GM21619 (cell line): ENCODE data around the gene SYNE3.

Source experiments
- ATAC-seq: cut with Tn5 transposase; IDR thresholded peaks from one replicate; pipeline ENCODE4 v1.9.1; 2021; ENCODE audit not compliant: unreplicated experiment

Gene SYNE3

DNA sequence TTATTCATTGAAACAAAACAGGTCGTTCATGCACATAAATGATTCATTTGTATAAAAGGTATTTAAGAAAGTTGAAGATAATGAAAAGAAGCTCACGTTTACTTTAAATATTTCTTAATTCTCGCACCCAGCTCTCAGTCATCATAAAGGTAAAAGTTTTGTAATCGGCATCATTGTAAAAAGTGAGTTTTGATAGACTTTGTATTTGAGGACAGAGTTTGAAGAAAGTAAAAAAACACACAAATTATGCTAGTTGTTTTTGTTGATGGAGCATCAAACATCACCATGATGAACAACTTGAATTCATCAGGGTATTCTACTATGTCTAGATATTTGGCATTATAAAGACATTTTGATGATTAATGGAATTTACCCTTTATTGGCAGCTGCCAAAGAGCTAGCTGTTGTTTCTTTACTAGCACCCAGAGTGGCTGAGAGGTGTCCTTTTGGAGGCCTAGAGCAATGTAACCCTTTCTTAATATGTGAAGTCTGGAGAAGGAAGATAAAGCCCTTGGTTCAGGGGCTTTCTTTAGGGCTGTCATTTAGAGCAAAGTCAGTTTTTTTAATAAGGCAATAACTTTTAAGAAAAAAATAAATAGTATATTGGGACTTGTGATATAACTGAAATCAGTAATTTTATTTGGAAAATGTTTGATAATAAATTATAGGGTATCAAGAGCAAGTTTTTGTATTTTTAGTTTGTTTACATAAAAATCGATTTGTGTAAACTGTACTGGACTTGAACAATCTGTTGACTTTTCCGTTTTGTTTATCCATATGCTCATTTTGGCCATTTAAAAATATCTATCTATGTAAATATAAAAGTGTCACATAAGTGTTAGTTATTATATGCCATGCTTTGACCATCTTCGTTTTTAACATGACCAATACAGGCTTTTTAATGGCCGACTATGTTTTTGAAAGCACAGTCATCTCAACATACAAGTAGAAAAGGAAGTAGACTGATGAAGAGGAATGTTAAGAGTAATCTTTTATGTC lies 25.8 kb upstream of the SYNE3 start:
- ATAC-seq = no peak

DNA sequence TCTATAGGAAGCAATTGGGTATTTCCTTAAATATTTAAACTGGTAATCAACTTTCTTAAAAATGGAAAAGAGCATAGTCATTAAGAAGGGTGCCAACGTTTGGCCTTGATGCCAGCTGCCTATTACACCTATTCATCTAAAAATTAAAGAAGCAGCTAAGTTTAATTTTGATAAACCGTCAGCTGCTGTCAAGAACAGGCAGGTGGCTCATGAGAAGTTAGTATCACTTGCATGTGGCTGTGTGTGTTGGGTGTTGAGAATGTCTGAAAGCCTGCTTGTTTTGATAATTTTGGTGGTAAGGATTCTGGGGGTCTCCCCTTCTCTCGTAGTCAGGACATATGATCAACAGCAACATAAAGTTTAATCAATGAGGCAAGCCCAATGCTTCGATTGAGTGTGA lies 24.9 kb upstream of the SYNE3 start:
- no peak for ATAC-seq

DNA sequence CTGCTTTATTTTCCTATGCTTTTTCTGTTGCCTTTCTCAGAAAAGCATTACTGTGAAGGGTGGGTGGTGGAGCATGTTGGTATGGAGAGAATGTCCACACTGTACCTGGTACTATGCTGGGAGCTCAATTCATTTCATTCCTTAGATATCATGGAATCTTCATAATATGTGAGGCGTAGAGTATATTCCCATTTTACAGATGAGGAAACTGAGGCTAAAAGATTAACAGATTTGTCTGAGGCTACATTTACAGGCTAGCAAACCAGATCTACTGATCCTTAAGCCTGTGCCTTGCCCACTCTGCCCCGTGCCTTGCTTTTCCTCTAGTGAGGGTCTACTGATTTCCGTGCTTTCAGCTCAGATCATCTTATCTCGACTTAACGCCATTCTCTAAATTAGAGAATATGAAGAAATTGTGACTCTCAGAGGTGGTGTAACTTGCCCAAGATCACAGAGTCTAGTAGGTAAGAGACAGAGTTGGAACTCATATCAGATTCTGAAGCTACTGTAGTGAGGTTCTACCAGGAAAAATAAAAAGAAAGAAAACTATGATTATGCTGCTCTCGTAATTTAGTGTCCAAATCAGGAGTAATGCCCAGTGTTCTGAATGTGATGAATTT lies 23.9 kb upstream of the SYNE3 start:
- ATAC-seq = no peak

DNA sequence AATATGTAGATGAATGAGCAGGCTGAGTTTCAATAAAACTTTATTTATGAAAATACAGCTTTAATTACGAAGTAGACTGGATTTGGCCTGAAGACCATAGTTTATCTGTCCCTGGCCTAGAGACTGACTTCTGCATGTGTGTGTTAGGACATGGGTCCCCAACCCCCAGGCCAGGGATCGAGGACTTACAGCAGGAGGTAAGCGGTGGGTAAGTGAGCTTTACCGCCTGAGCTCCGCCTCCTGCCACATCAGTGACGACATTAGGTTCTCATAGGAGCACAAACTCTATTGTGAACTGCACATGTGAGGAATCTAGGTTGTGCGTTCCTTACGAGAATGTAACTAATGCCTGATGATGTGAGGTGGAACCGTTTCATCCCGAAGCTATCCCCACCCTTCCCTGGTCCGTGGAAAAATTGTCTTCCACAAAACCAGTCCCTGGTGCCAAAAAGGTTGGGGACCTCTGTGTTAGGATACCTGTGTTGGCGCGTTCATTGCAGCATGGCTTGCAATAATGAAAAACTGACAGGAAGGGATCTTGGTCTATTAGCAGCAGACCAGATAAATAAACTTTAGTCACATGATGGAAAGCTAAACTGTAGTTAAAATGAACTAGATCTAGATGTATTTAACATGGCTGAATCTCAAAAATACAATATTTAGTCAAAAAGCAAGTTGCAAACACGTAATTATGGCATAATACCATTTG lies 22.5 kb upstream of the SYNE3 start:
- no peak for ATAC-seq

DNA sequence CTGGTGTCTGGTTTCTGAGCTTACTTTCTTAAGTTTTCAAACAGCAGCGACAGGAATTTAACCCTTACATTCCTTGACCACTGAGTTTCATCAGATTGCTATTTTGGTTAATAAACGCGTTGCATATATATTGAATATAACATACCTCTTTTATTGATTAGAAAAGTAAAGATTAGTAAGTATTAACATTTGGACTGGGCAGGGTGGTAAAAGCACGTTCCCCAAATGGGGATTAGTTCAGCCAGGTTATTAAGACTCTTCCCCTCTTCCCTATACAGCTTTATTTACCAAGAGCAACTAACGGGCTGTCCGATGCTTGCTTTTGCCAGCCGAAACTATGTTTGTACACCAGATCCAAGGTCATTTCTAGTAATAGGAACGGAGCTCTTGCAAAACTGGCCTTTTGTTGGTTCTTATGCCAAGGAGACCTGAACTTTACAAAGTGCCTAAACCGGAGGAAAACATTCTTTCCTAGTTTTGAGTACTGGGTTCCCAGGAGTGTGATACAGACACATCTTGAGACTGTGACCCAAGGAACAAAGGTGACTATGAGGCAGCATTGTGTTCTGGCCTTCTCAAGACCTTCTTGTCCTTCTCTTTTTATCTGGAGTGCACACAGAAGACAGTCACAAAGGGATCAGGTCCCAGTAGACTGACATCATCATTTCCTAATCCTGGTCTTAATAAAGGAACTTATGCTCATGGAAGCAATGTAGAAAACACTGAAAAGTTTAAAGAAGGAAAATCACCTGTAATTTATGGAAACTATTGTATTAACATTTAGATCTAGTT lies 21.0 kb upstream of the SYNE3 start:
- no peak for ATAC-seq

GRCh38 chr14:95536671-95537070 lies 20.2 kb upstream of the SYNE3 start:
- no peak for ATAC-seq

- ATAC-seq = no peak
These were observed 19.7 kb upstream of the SYNE3 start for GRCh38 chr14:95536036-95536593.

DNA sequence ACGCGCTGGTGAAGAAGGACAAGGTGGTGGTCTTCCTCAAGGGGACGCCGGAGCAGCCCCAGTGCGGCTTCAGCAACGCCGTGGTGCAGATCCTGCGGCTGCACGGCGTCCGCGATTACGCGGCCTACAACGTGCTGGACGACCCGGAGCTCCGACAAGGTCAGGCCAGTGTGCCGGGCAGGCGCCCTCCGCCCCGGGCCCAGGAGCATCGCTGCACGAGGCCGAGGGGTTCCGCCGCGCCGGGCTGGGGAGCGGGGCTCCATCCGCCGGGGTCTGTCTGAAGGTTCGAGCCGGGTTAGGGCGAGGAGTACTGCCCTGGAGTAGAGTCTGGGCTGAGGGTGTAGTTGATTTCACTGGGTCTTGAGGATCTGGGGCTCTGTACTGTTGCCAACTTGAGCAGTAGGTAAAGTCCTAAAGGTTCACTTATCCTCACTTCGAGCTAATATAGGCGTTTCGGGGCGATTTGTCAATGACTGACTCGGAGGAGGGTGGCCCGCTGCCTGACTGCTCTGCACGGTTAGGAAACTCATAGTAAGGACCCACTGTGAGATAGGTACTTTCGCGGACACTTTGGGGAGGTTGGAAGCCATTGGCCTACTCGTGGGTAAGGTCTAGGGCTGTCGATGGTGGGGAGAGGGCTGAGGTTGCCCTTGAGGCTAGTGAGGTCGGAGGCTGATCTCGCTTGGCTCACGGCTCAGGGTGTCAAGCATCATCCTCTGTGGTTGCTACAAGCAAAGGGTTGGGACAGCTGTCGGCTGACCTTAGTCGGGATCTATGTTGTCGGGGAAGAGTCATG lies 19.0 kb upstream of the SYNE3 start:
- ATAC-seq = peak; percentile 0

- peak; percentile 90 for ATAC-seq
These were observed 18.1 kb upstream of the SYNE3 start, which contains the start of gene GLRX5 for GRCh38 chr14:95534299-95535225. GLRX5 (plus strand) TSS chr14:95535050; CDS start chr14:95535090, 40 bp downstream.

GRCh38 chr14:95533822-95534221 lies 17.4 kb upstream of the SYNE3 start:
- ATAC-seq = no peak

DNA sequence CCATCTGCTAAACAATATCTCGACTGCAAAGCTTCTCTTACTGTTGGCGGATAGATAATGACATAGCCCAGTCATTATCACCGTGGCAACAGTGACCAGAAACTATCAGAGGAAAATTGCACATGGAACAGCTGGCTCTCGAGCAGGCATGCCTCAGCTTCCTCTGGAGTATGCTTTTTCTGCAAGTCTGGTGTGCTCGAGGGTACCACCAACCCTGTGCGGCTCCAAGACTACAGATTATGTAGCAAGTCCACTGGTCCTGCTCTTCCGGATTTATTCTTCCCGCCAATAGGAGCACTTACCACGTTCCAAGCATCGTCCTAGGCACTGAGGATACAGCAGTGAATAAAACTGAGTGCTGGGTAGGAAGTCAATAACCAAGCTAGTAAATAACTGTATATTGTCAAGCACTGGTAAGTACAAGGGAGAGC lies 17.0 kb upstream of the SYNE3 start:
- ATAC-seq = no peak

- ATAC-seq = no peak
These were observed 15.5 kb upstream of the SYNE3 start for GRCh38 chr14:95531969-95532368.

DNA sequence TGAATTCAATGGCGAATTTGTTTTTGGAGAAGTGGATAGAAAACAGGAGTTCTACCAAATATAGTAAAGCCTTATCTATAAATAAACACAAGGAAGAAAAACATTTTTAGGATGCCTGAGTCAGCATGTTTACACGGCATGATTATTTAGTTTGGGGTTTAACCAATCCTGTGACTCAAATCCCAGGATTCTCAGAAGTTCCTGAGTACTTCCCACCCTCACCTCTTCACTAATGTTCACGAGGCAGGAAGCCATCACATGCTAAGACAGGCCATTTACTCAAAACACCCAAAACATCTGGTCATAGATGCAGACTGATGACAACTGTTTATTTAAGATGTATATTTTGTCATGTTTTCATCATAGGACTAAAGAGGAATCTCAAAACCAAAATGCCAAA lies 15.0 kb upstream of the SYNE3 start:
- no peak for ATAC-seq

DNA sequence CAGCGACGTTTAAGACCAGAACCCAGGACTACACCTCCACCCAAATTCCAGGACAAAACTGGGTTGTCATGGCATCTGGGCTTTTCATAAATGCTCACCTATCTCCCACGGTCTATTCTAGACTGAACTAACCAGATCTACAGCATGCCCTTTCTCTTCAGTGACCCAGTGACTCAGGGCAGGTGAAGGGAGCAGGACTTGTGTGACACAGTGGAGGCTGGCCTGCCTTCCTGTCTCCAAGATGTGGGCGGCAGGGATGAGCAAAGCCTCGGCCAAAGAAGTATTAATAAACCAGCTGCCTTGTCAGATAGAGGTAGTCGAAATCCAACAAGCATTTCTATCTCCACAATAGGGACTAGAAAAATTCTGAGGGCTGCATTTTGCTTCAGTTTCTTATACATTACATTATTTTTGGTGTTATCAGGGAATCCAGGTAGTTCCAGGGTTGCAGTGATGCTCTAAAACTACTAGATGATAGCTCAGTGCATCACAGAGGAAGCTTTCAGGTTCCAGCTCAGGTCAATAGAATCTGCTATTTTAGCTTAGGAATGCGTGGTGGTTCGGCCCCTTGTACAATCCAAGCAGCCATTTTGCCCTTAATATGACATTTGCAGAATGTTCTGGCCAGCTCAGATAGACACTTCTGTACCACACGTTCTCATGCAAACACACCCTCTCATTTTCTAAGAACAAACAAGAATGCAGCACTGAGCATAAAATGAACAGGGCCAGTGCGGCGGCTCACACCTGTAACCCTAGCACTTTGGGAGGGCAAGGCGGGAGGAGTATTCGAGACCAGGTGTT lies 14.2 kb upstream of the SYNE3 start:
- no peak for ATAC-seq

- no peak for ATAC-seq
These were observed 12.8 kb upstream of the SYNE3 start for GRCh38 chr14:95529216-95529615.

GRCh38 chr14:95527387-95528002 lies 11.0 kb upstream of the SYNE3 start:
- ATAC-seq = no peak
